ENCODE data around the gene MAL.

GRCh38 chr2:95060446-95061118, 35.1 kb downstream of the MAL start:
- no peak for TF ChIP-seq CTCF (conservative IDR thresholded peaks at IDR 0.05; ENCODE audit: low read length)
- TF ChIP-seq EZH2phosphoT487 (IDR thresholded peaks at IDR 0.05; ENCODE audit: borderline replicate concordance): no peak
